Mesenchymal stem cell (in vitro differentiated cells and primary cell): ENCODE data around the gene CDK9.

Source experiments
- DNase-seq: peaks from one replicate; pipeline ENCODE4 v3.0.0-alpha.2; 2013
- H2AFZ ChIP-seq: one replicate; pipeline ENCODE4 v1.6.1; 2013; ENCODE audit warnings: low read depth, mild to moderate bottlenecking, control low read depth, inconsistent platforms, low read length, moderate library complexity
- H2AK5ac ChIP-seq: 2 replicates; pipeline ENCODE4 v1.6.1; 2013; ENCODE audit warnings: low read length, moderate library complexity, mild to moderate bottlenecking, inconsistent platforms; ENCODE audit not compliant: severe bottlenecking
- H2BK120ac ChIP-seq: one replicate; pipeline ENCODE4 v1.6.1; 2013; ENCODE audit warnings: low read depth, mild to moderate bottlenecking, inconsistent platforms, low read length, moderate library complexity
- H2BK12ac ChIP-seq, 2 experiments: one replicate each; pipeline ENCODE4 v1.6.1; 2013; ENCODE audit warnings: inconsistent platforms in 2 of 2, low read length in 2 of 2, mild to moderate bottlenecking in 2 of 2, moderate library complexity in 2 of 2, control low read depth in 1 of 2
- H2BK15ac ChIP-seq: one replicate; pipeline ENCODE4 v1.6.1; 2013; ENCODE audit warnings: mild to moderate bottlenecking, low read depth, inconsistent platforms; ENCODE audit not compliant: poor library complexity, severe bottlenecking
- H2BK5ac ChIP-seq: 2 replicates; pipeline ENCODE4 v1.6.1; 2013; ENCODE audit warnings: low read depth, mild to moderate bottlenecking, low read length, control low read depth, inconsistent platforms; ENCODE audit not compliant: poor library complexity, severe bottlenecking
- H3K14ac ChIP-seq, 2 experiments: one replicate each; pipeline ENCODE4 v1.6.1; 2013; ENCODE audit warnings: inconsistent platforms in 2 of 2, low read length in 2 of 2, control low read depth in 1 of 2, mild to moderate bottlenecking in 1 of 2, moderate library complexity in 1 of 2
- H3K18ac ChIP-seq, 2 experiments: one replicate each; pipeline ENCODE4 v1.6.1; 2013; ENCODE audit warnings: inconsistent platforms in 2 of 2, low read length in 2 of 2, control low read depth in 1 of 2, low read depth in 1 of 2, mild to moderate bottlenecking in 1 of 2
- H3K23ac ChIP-seq, 2 experiments: one replicate each; pipeline ENCODE4 v1.6.1; 2013; ENCODE audit warnings: inconsistent platforms in 2 of 2, low read length in 2 of 2, mild to moderate bottlenecking in 2 of 2, moderate library complexity in 2 of 2, control low read depth in 1 of 2
- H3K27ac ChIP-seq: 2 replicates; pipeline ENCODE4 v1.5.1; 2013; ENCODE audit warnings: mild to moderate bottlenecking, moderate library complexity, low read length, control low read depth, inconsistent platforms; ENCODE audit not compliant: poor library complexity, severe bottlenecking
- H3K27me3 ChIP-seq, 2 experiments: 2 replicates each; pipeline versions ENCODE4 v1.6.1 to v1.7.0; 2013; ENCODE audit warnings: low read length in 2 of 2, mild to moderate bottlenecking in 2 of 2, moderate library complexity in 2 of 2, control low read depth in 1 of 2, inconsistent platforms in 1 of 2; ENCODE audit not compliant: control insufficient read depth in 1 of 2, insufficient read depth in 1 of 2
- H3K36me3 ChIP-seq, 2 experiments: 2 replicates each; pipeline versions ENCODE4 v1.6.1 to v1.7.0; 2013; ENCODE audit warnings: low read length in 2 of 2, control low read depth in 1 of 2, inconsistent platforms in 1 of 2, low read depth in 1 of 2, mild to moderate bottlenecking in 1 of 2; ENCODE audit not compliant: insufficient read depth in 2 of 2, control insufficient read depth in 1 of 2
- H3K4ac ChIP-seq, 2 experiments: one replicate each; pipeline ENCODE4 v1.6.1; 2013; ENCODE audit warnings: inconsistent platforms in 2 of 2, low read length in 2 of 2, mild to moderate bottlenecking in 2 of 2, moderate library complexity in 2 of 2, control low read depth in 1 of 2, low read depth in 1 of 2
- H3K4me1 ChIP-seq: 2 replicates; pipeline ENCODE4 v1.6.1; 2013; ENCODE audit warnings: low read depth, low read length, control low read depth; ENCODE audit not compliant: control insufficient read depth, insufficient read depth
- H3K4me2 ChIP-seq: 2 replicates; pipeline ENCODE4 v1.6.1; 2013; ENCODE audit warnings: low read length, mild to moderate bottlenecking, inconsistent platforms; ENCODE audit not compliant: poor library complexity, severe bottlenecking
- H3K4me3 ChIP-seq, 2 experiments: 2 replicates each; pipeline versions ENCODE4 v1.5.1 to v1.7.0; 2013; ENCODE audit warnings: low read length in 2 of 2, mild to moderate bottlenecking in 2 of 2, control low read depth in 1 of 2, low read depth in 1 of 2; ENCODE audit not compliant: insufficient read depth in 1 of 2
- H3K79me1 ChIP-seq: replicated peaks from 2 replicates; pipeline ENCODE4 v1.6.1; 2013; ENCODE audit warnings: mild to moderate bottlenecking, control low read depth, low read length, inconsistent platforms; ENCODE audit not compliant: poor library complexity, severe bottlenecking
- H3K9ac ChIP-seq: 2 replicates; pipeline ENCODE4 v1.7.0; 2013; ENCODE audit warnings: mild to moderate bottlenecking, low read length, moderate library complexity
- H3K9me3 ChIP-seq: 2 replicates; pipeline ENCODE4 v1.7.0; 2013; ENCODE audit warnings: mild to moderate bottlenecking, low read length; ENCODE audit not compliant: control insufficient read depth
- H4K8ac ChIP-seq: one replicate; pipeline ENCODE4 v1.6.1; 2013; ENCODE audit warnings: inconsistent platforms, mild to moderate bottlenecking, low read length, moderate library complexity
- H4K91ac ChIP-seq: one replicate; pipeline ENCODE4 v1.6.1; 2013; ENCODE audit warnings: mild to moderate bottlenecking, low read length, inconsistent platforms
- WGBS: methylation state at CpG from one replicate; pipeline ENCODE4 v1.1.7; 2013; ENCODE audit warnings: mixed read lengths; 5-methylcytosine and 5-hydroxymethylcytosine counted together

The CDK9 gene

DNA sequence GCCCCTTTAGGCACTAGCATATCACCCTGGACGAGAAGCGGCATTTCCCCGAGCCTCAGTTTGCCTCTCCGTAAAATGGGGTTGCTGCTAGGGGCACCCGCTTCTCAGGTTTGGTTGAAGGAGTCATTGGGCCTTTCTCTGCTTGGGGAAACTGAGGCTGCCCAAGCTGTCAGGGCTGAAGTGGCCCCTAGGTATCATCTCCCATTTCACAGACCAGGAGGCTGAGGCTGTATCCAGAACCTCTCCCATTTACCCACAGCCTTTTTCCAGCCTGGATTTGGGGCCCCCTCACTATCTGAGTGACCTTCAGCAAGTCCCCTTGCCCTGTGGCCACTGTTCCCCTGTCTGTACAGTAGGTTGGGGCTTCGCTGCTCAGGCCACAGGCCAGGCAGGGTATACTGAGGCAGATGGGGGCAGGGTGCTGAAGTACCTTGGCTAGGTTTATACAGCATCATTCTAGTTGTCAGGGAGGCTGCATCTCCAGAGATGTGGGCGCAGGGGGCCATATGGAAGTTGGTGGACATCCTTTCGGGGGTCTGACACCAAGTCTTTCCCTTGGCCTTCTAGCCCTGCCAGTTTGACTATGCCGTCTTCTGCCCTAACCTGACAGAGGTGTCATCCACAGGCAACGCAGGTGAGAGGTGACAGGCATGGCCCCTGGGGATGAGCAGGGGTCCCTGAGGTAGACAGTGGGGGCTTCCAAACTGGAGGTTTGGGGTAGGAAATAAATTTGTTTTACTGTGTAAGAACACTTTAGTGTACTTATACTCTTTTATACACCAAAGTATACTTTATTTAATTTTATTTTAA is 24.7 kb downstream of the CDK9 start:
- no peak overlapping the region for H3K14ac ChIP-seq
- H3K23ac ChIP-seq, result no peak overlapping the region
- peak overlapping the region in 1 of 2 experiments; percentile 49 for H3K18ac ChIP-seq
- no peak overlapping the region for H2BK5ac ChIP-seq
- H3K4ac ChIP-seq, result no peak overlapping the region
- H2AFZ ChIP-seq, result no peak overlapping the region
- H3K79me1 ChIP-seq, result peaks cover 33% of the 10 kb centered on the region
- no peak overlapping the region for H3K27ac ChIP-seq
- peaks cover 8% of the 10 kb centered on the region for H3K4me1 ChIP-seq
- H3K27me3 ChIP-seq, result no peaks in the 10 kb centered on the region
- no peak overlapping the region for H2BK120ac ChIP-seq
- peak overlapping the region; percentile 10 for H3K9ac ChIP-seq
- H2BK15ac ChIP-seq, result no peak overlapping the region
- no peaks in the 10 kb centered on the region for H3K9me3 ChIP-seq
- H4K91ac ChIP-seq, result no peak overlapping the region
- no peak overlapping the region for H3K4me3 ChIP-seq
- DNase-seq, result no peak
- H3K36me3 ChIP-seq, result peaks cover 84 to 92% of the 10 kb centered on the region in 2 experiments
- peak overlapping the region; percentile 38 for H4K8ac ChIP-seq
- H3K4me2 ChIP-seq, result no peak overlapping the region
- 99% methylated on average over 10 of the region's 10 CpGs for WGBS
- peak overlapping the region in 1 of 2 experiments; percentile 77 for H2BK12ac ChIP-seq
- H2AK5ac ChIP-seq, result no peak overlapping the region

DNA sequence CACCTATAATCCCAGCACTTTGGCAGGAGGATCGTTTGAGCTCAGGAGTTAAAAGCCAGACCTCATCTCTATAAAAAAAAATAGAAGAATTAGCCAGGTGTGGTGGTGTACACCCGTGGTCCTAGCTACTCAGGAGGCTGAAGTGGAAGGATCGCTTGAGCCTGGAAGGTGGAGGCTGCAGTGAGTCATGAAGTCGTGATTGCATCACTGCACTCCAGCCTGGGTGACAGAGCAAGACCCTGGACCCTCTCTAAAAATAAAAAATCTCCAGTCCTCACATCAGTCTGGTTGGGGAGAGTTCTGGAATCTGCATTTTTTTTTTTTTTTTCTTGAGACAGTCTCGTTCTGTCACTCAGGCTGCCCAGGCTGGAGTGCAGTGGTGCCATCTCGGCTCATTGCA is 26.2 kb downstream of the CDK9 start:
- WGBS, result 92% methylated on average over 2 of the region's 6 CpGs

DNA sequence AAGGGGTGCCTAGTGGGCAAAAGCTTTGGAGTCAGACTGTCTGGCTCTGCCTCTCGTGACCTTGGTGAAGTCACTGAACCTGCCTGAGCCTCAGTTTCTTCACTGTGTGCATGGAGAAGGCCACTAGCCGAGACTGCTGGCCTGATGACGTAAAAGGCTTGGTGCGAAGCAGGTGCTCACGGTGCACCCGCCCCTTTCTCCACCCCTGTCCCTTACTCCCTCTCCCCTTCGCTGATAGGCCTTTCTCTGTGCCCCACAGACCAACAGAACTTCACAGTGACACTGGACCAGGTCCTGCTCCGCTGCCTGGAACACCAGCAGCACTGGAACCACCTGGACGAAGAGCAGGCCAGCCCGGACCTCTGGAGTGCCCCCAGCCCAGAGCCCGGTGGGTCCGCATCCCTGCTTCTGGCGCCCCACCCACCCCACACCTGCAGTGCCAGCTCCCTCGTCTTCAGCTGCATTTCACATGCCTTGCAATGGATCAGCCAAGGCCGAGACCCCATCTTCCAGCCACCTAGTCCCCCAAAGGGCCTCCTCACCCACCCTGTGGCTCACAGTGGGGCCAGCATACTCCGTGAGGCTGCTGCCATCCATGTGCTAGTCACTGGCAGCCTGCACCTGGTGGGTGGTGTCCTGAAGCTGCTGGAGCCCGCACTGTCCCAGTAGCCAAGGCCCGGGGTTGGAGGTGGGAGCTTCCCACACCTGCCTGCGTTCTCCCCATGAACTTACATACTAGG is 27.3 kb downstream of the CDK9 start:
- peaks cover 12% of the 10 kb centered on the region for H3K4me1 ChIP-seq
- no peaks in the 10 kb centered on the region for H3K27me3 ChIP-seq
- no peak overlapping the region for H3K14ac ChIP-seq
- WGBS, result 98% methylated on average over 18 of the region's 19 CpGs
- peaks cover 22% of the 10 kb centered on the region for H3K79me1 ChIP-seq
- peaks cover 88 to 90% of the 10 kb centered on the region in 2 experiments for H3K36me3 ChIP-seq
- H2BK5ac ChIP-seq, result no peak overlapping the region
- H3K4me3 ChIP-seq, result no peak overlapping the region
- no peak overlapping the region for H3K18ac ChIP-seq
- H3K4ac ChIP-seq, result no peak overlapping the region
- no peaks in the 10 kb centered on the region for H3K9me3 ChIP-seq
- no peak for DNase-seq
- no peak overlapping the region for H2BK15ac ChIP-seq
- H2AFZ ChIP-seq, result no peak overlapping the region
- no peak overlapping the region for H2AK5ac ChIP-seq
- H3K4me2 ChIP-seq, result no peak overlapping the region
- H3K9ac ChIP-seq, result no peak overlapping the region
- H3K23ac ChIP-seq, result no peak overlapping the region
- H2BK120ac ChIP-seq, result no peak overlapping the region
- peak overlapping the region; percentile 15 for H4K91ac ChIP-seq
- H2BK12ac ChIP-seq, result peak overlapping the region in 1 of 2 experiments; percentile 31
- no peak overlapping the region for H4K8ac ChIP-seq
- H3K27ac ChIP-seq, result no peak overlapping the region

More for the DNA sequence above, 26.2 kb downstream of the CDK9 start:
- Histone ChIP-seq H2AK5ac (no peak overlapping the region), H3K14ac (no peak overlapping the region), H3K4ac (no peak overlapping the region), H3K23ac (no peak overlapping the region), H4K8ac (no peak overlapping the region), H2BK15ac (no peak overlapping the region), H3K4me2 (no peak overlapping the region), H2AFZ (no peak overlapping the region), H3K27me3 (no peaks in the 10 kb centered on the region), H2BK120ac (no peak overlapping the region), H3K18ac (no peak overlapping the region), H3K4me1 (peaks cover 8% of the 10 kb centered on the region), H3K4me3 (no peak overlapping the region), H3K79me1 (peaks cover 30% of the 10 kb centered on the region), H3K9ac (no peak overlapping the region), H4K91ac (no peak overlapping the region), H3K27ac (no peak overlapping the region), H2BK5ac (no peak overlapping the region), H3K9me3 (no peaks in the 10 kb centered on the region), H3K36me3 (peaks cover 88 to 90% of the 10 kb centered on the region in 2 experiments), H2BK12ac (no peak overlapping the region)
- DNase-seq, result no peak

DNA sequence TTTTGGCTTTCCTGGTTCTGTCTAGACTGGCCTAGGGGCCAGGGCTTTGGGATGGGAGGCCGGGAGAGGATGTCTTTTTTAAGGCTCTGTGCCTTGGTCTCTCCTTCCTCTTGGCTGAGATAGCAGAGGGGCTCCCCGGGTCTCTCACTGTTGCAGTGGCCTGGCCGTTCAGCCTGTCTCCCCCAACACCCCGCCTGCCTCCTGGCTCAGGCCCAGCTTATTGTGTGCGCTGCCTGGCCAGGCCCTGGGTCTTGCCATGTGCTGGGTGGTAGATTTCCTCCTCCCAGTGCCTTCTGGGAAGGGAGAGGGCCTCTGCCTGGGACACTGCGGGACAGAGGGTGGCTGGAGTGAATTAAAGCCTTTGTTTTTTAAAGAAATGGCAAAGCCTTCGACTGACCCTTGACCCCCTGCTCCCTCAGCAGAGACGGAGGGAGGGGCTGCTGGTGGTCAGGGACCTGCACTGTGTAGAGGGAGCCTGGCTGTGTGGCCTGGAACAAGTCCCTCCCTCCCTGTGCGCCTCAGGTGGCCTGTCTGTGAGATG is 27.9 kb downstream of the CDK9 start:
- Histone ChIP-seq H3K18ac (no peak overlapping the region), H3K27me3 (no peaks in the 10 kb centered on the region), H3K4me3 (no peak overlapping the region), H3K9ac (no peak overlapping the region), H2AK5ac (no peak overlapping the region), H2BK120ac (no peak overlapping the region), H2AFZ (no peak overlapping the region), H2BK15ac (no peak overlapping the region), H3K4ac (no peak overlapping the region), H2BK12ac (no peak overlapping the region), H3K79me1 (peaks cover 17% of the 10 kb centered on the region), H3K23ac (no peak overlapping the region), H3K36me3 (peaks cover 88 to 90% of the 10 kb centered on the region in 2 experiments), H3K9me3 (no peaks in the 10 kb centered on the region), H4K91ac (no peak overlapping the region), H3K4me2 (no peak overlapping the region), H2BK5ac (no peak overlapping the region), H4K8ac (no peak overlapping the region), H3K4me1 (peaks cover 12% of the 10 kb centered on the region), H3K14ac (no peak overlapping the region), H3K27ac (no peak overlapping the region)
- WGBS, result 88% methylated on average over 9 of the region's 9 CpGs
- DNase-seq, result no peak
